Measurements from ENCODE around the gene SEPTIN2.

GRCh38 chr2:241279828-241280227 lies 35.9 kb upstream of the SEPTIN2 start:
- no peak for TF ChIP-seq CTCF (IDR thresholded peaks at IDR 0.05)
- no peak for TF ChIP-seq POLR2A (IDR thresholded peaks at IDR 0.05)
